Urinary bladder (tissue), 4 donors: ENCODE results near the gene ATL2. TPM values are rescaled to one million over a fixed set of nuclear protein-coding genes. Genes with fewer than 3 reads are reported as not detected.
"Not testable (repeated sequence)": the region's sequence is repeated elsewhere in the genome, so short reads cannot be mapped to it uniquely, and the experiment has no call there.

ENCODE experiments used
- DNase-seq: peaks from one replicate; pipeline ENCODE4 v3.0.0-alpha.2; 2015; ENCODE audit errors: extremely low spot score
- H3K27ac ChIP-seq: one replicate; pipeline ENCODE4 v1.5.1; 2013; ENCODE audit warnings: low read depth, mild to moderate bottlenecking, moderate library complexity
- H3K36me3 ChIP-seq: one replicate; pipeline ENCODE4 v1.6.1; 2013; ENCODE audit warnings: mild to moderate bottlenecking, moderate library complexity; ENCODE audit not compliant: insufficient read depth
- H3K4me1 ChIP-seq: one replicate; pipeline ENCODE4 v1.6.1; 2013; ENCODE audit warnings: mild to moderate bottlenecking, moderate library complexity; ENCODE audit not compliant: insufficient read depth
- H3K4me3 ChIP-seq: one replicate; pipeline ENCODE4 v1.5.1; 2013; ENCODE audit warnings: low read depth, low read length
- WGBS: extraction: QIAGEN DNeasy Blood & Tissue Kit; methylation state at CpG from one replicate; pipeline ENCODE4 v1.1.7; 2013; 5-methylcytosine and 5-hydroxymethylcytosine counted together
- polyA plus RNA-seq: library from polyadenylated mRNA; stranded (reverse); fragments of 200-250 nt; gene quantifications from one replicate; pipeline ENCODE4 v1.2.3, GENCODE V29; 2013
- total RNA-seq: library from RNA; depleted of rRNA; stranded (reverse); fragments of >200 nt; gene quantifications from one replicate; pipeline ENCODE4 v1.2.3, GENCODE V29; 2014
- donor health status: healthy with polysubstance abuse.
- donor health status: healthy.

The ATL2 gene
- total and polyA plus RNA-seq, 2 donors = 72.7 to 103 TPM

GRCh38 chr2:38267270-38267925 is 109.7 kb downstream of the ATL2 start:
- WGBS = 97% methylated on average over 4 of the region's 4 CpGs
- Histone ChIP-seq H3K4me3 (no peak overlapping the region), H3K4me1 (no peaks in the 10 kb centered on the region), H3K36me3 (no peaks in the 10 kb centered on the region), H3K27ac (no peak overlapping the region)
- DNase-seq = no peak

GRCh38 chr2:38266382-38267061 is 110.6 kb downstream of the ATL2 start:
- no peak for DNase-seq
- H3K4me1 ChIP-seq = no peaks in the 10 kb centered on the region
- 87% methylated on average over 3 of the region's 3 CpGs for WGBS
- H3K27ac ChIP-seq = no peak overlapping the region
- H3K36me3 ChIP-seq = no peaks in the 10 kb centered on the region
- H3K4me3 ChIP-seq = no peak overlapping the region

GRCh38 chr2:38265461-38265860 is 111.6 kb downstream of the ATL2 start:
- 82% methylated on average over 3 of the region's 3 CpGs for WGBS
- no peaks in the 10 kb centered on the region for H3K4me1 ChIP-seq
- no peak overlapping the region for H3K27ac ChIP-seq
- no peak for DNase-seq
- H3K36me3 ChIP-seq = no peaks in the 10 kb centered on the region
- no peak overlapping the region for H3K4me3 ChIP-seq

- no peak overlapping the region for H3K27ac ChIP-seq
- H3K36me3 ChIP-seq = no peaks in the 10 kb centered on the region
- H3K4me3 ChIP-seq = no peak overlapping the region
- WGBS = 80% methylated on average over 4 of the region's 4 CpGs
- H3K4me1 ChIP-seq = no peaks in the 10 kb centered on the region
- no peak for DNase-seq
These were observed 112.5 kb downstream of the ATL2 start for GRCh38 chr2:38264396-38265221.

- Histone ChIP-seq H3K27ac (no peak overlapping the region), H3K4me3 (no peak overlapping the region), H3K4me1 (no peaks in the 10 kb centered on the region), H3K36me3 (no peaks in the 10 kb centered on the region)
- WGBS = 91% methylated on average over 6 of the region's 6 CpGs
- no peak for DNase-seq
These were observed 113.8 kb downstream of the ATL2 start for GRCh38 chr2:38263293-38263692.

GRCh38 chr2:38262069-38262871 is 114.8 kb downstream of the ATL2 start:
- DNase-seq = no peak
- Histone ChIP-seq H3K4me3 (no peak overlapping the region), H3K27ac (no peak overlapping the region), H3K4me1 (no peaks in the 10 kb centered on the region), H3K36me3 (no peaks in the 10 kb centered on the region)
- 91% methylated on average over 14 of the region's 14 CpGs for WGBS

GRCh38 chr2:38261569-38262068 is 115.5 kb downstream of the ATL2 start:
- no peaks in the 10 kb centered on the region for H3K4me1 ChIP-seq
- no peak overlapping the region for H3K4me3 ChIP-seq
- no peak for DNase-seq
- no peaks in the 10 kb centered on the region for H3K36me3 ChIP-seq
- WGBS = 93% methylated on average over 10 of the region's 10 CpGs
- H3K27ac ChIP-seq = no peak overlapping the region

GRCh38 chr2:38260972-38261371 is 116.1 kb downstream of the ATL2 start:
- WGBS = 85% methylated on average over 2 of the region's 2 CpGs
- DNase-seq = no peak
- Histone ChIP-seq H3K36me3 (no peaks in the 10 kb centered on the region), H3K4me3 (no peak overlapping the region), H3K4me1 (no peaks in the 10 kb centered on the region), H3K27ac (no peak overlapping the region)

GRCh38 chr2:38260469-38260868 is 116.6 kb downstream of the ATL2 start:
- DNase-seq = no peak
- Histone ChIP-seq H3K4me1 (no peaks in the 10 kb centered on the region), H3K27ac (no peak overlapping the region), H3K4me3 (no peak overlapping the region), H3K36me3 (no peaks in the 10 kb centered on the region)
- 83% methylated on average over 11 of the region's 11 CpGs for WGBS

GRCh38 chr2:38259311-38259710 is 117.8 kb downstream of the ATL2 start:
- DNase-seq = no peak
- 97% methylated on average over 2 of the region's 2 CpGs for WGBS

GRCh38 chr2:38257680-38258079 is 119.4 kb downstream of the ATL2 start:
- H3K27ac ChIP-seq = not testable (repeated sequence)
- WGBS = 94% methylated on average over 6 of the region's 6 CpGs

More at GRCh38 chr2:38259311-38259710, 117.8 kb downstream of the ATL2 start:
- H3K4me3 ChIP-seq = no peak overlapping the region
- no peaks in the 10 kb centered on the region for H3K4me1 ChIP-seq
- H3K27ac ChIP-seq = no peak overlapping the region
- no peaks in the 10 kb centered on the region for H3K36me3 ChIP-seq

GRCh38 chr2:38256610-38257009 is 120.5 kb downstream of the ATL2 start:
- 84% methylated on average over 1 of the region's 1 CpG for WGBS
- DNase-seq = no peak
- Histone ChIP-seq H3K4me3 (no peak overlapping the region), H3K36me3 (peaks cover 1% of the 10 kb centered on the region), H3K27ac (no peak overlapping the region), H3K4me1 (no peaks in the 10 kb centered on the region)

More at GRCh38 chr2:38257680-38258079, 119.4 kb downstream of the ATL2 start:
- DNase-seq, H3K36me3 ChIP-seq, H3K4me3 ChIP-seq, H3K4me1 ChIP-seq: not testable (repeated sequence)

- 71% methylated on average over 3 of the region's 3 CpGs for WGBS
- DNase-seq = no peak
- peaks cover 1% of the 10 kb centered on the region for H3K36me3 ChIP-seq
- no peaks in the 10 kb centered on the region for H3K4me1 ChIP-seq
- no peak overlapping the region for H3K4me3 ChIP-seq
- no peak overlapping the region for H3K27ac ChIP-seq
These were observed 121.9 kb downstream of the ATL2 start for GRCh38 chr2:38255211-38255610.
